Mucosa of gallbladder (tissue), 1 donor: ENCODE results near the gene PRIMPOL. TPM values are rescaled to one million over a fixed set of nuclear protein-coding genes. Genes with fewer than 3 reads are reported as not detected.
"Not testable (repeated sequence)": the region's sequence is repeated elsewhere in the genome, so short reads cannot be mapped to it uniquely, and the experiment has no call there.

Experiments
- DNase-seq: peaks from one replicate; pipeline ENCODE4 v3.0.0-alpha.2; 2020; ENCODE audit warnings: low spot score
- total RNA-seq: library from RNA; stranded (reverse); gene quantifications from one replicate; pipeline ENCODE4 v1.2.1, GENCODE V29; 2021
- donor health status: DM: no; HTN: no; CAD: no.

PRIMPOL gene
- total RNA-seq, 1 donor from 2014 or later: 15.9 TPM

GRCh38 chr4:184641022-184641421, 8.5 kb upstream of the PRIMPOL start:
- DNase-seq: no peak

- DNase-seq: no peak
These were observed 8.1 kb upstream of the PRIMPOL start for GRCh38 chr4:184641451-184641850.

GRCh38 chr4:184643731-184644130, 5.8 kb upstream of the PRIMPOL start:
- no peak for DNase-seq

GRCh38 chr4:184644553-184645307, 4.8 kb upstream of the PRIMPOL start:
- no peak for DNase-seq

- no peak for DNase-seq
These were observed 3.5 kb upstream of the PRIMPOL start for GRCh38 chr4:184645904-184646610.

GRCh38 chr4:184647266-184648053, 2.1 kb upstream of the PRIMPOL start:
- DNase-seq: no peak

- DNase-seq: no peak
These were observed 1.6 kb upstream of the PRIMPOL start for GRCh38 chr4:184648054-184648312.

- DNase-seq: peak; percentile 59
These were observed 1.1 kb upstream of the PRIMPOL start for GRCh38 chr4:184648313-184649025.

GRCh38 chr4:184649971-184650855, 675 bp downstream of the PRIMPOL start:
- no peak for DNase-seq

- no peak for DNase-seq
These were observed 2.4 kb downstream of the PRIMPOL start for GRCh38 chr4:184651899-184652298.

GRCh38 chr4:184652681-184653080, 3.1 kb downstream of the PRIMPOL start:
- not testable (repeated sequence) for DNase-seq

- DNase-seq: no peak
These were observed 4.1 kb downstream of the PRIMPOL start for GRCh38 chr4:184653650-184654049.

- DNase-seq: no peak
These were observed 6.6 kb downstream of the PRIMPOL start for GRCh38 chr4:184655889-184656869.

GRCh38 chr4:184657144-184657543, 7.6 kb downstream of the PRIMPOL start:
- no peak for DNase-seq

- not testable (repeated sequence) for DNase-seq
These were observed 8.3 kb downstream of the PRIMPOL start for GRCh38 chr4:184657820-184658219.

- no peak for DNase-seq
These were observed 11.4 kb downstream of the PRIMPOL start for GRCh38 chr4:184660978-184661377.

- no peak for DNase-seq
These were observed 12.7 kb downstream of the PRIMPOL start for GRCh38 chr4:184662236-184662635.

- no peak for DNase-seq
These were observed 15.1 kb downstream of the PRIMPOL start for GRCh38 chr4:184664445-184665210.

GRCh38 chr4:184666670-184667069, 17.1 kb downstream of the PRIMPOL start:
- no peak for DNase-seq
